GM21529 (cell line): ENCODE measurements around the gene UCK2.

Experiments
- ATAC-seq: cut with Tn5 transposase; IDR thresholded peaks from one replicate; pipeline ENCODE4 v1.9.1; 2021; ENCODE audit not compliant: unreplicated experiment

The UCK2 gene

GRCh38 chr1:165877940-165878556 lies 50.6 kb downstream of the UCK2 start:
- peak; percentile 76 for ATAC-seq

GRCh38 chr1:165879946-165880345 lies 52.5 kb downstream of the UCK2 start:
- ATAC-seq: no peak

- no peak for ATAC-seq
Observed at GRCh38 chr1:165880993-165881392, 53.6 kb downstream of the UCK2 start.

- peak; percentile 29 for ATAC-seq
Observed at GRCh38 chr1:165882168-165882837, 54.9 kb downstream of the UCK2 start.

GRCh38 chr1:165883056-165883455 lies 55.6 kb downstream of the UCK2 start:
- ATAC-seq: no peak

GRCh38 chr1:165884009-165884689 lies 56.7 kb downstream of the UCK2 start:
- no peak for ATAC-seq

- no peak for ATAC-seq
Observed at GRCh38 chr1:165884690-165885304, 57.4 kb downstream of the UCK2 start.

- no peak for ATAC-seq
Observed at GRCh38 chr1:165885305-165885694, 57.9 kb downstream of the UCK2 start.

GRCh38 chr1:165886193-165886592 lies 58.8 kb downstream of the UCK2 start:
- ATAC-seq: no peak

- ATAC-seq: no peak
Observed at GRCh38 chr1:165886983-165887382, 59.6 kb downstream of the UCK2 start.

GRCh38 chr1:165887877-165888551 lies 60.6 kb downstream of the UCK2 start:
- ATAC-seq: no peak

GRCh38 chr1:165888552-165888920 lies 61.1 kb downstream of the UCK2 start:
- ATAC-seq: no peak

GRCh38 chr1:165890684-165891083 lies 63.3 kb downstream of the UCK2 start:
- no peak for ATAC-seq

GRCh38 chr1:165891111-165891860 lies 63.9 kb downstream of the UCK2 start:
- no peak for ATAC-seq

- no peak for ATAC-seq
Observed at GRCh38 chr1:165892935-165893334, 65.5 kb downstream of the UCK2 start.

- ATAC-seq: no peak
Observed at GRCh38 chr1:165893507-165893906, 66.1 kb downstream of the UCK2 start.

GRCh38 chr1:165894591-165894990 lies 67.2 kb downstream of the UCK2 start:
- ATAC-seq: no peak

GRCh38 chr1:165895451-165895871 lies 68.0 kb downstream of the UCK2 start:
- ATAC-seq: no peak

- no peak for ATAC-seq
Observed at GRCh38 chr1:165896277-165896676, 68.9 kb downstream of the UCK2 start.
